GM18907 (cell line): ENCODE data around the gene TLK1.
A peak's percentile ranks its signal among the peaks of the same experiment; 100 is the strongest.
"Not testable (repeated sequence)": the region's sequence is repeated elsewhere in the genome, so short reads cannot be mapped to it uniquely, and the experiment has no call there.

Experiments used
- ATAC-seq: cut with Tn5 transposase; IDR thresholded peaks from one replicate; pipeline ENCODE4 v1.9.1; 2021; ENCODE audit warnings: mild to moderate bottlenecking, moderate library complexity; ENCODE audit not compliant: unreplicated experiment

TLK1 gene

GRCh38 chr2:171171808-171172207, 11.1 kb upstream of the TLK1 start:
- no peak for ATAC-seq

GRCh38 chr2:171169839-171170238, 9.1 kb upstream of the TLK1 start:
- no peak for ATAC-seq

GRCh38 chr2:171169333-171169732, 8.6 kb upstream of the TLK1 start:
- no peak for ATAC-seq

- ATAC-seq: no peak
Measured at GRCh38 chr2:171167352-171167997, 6.8 kb upstream of the TLK1 start.

GRCh38 chr2:171166328-171166983, 5.8 kb upstream of the TLK1 start:
- ATAC-seq: no peak

GRCh38 chr2:171165967-171166327, 5.3 kb upstream of the TLK1 start:
- no peak for ATAC-seq

GRCh38 chr2:171163261-171163660, 2.6 kb upstream of the TLK1 start:
- no peak for ATAC-seq

- ATAC-seq: not testable (repeated sequence)
Measured at GRCh38 chr2:171162522-171163197, 2.0 kb upstream of the TLK1 start.

GRCh38 chr2:171160956-171161740, 455 bp upstream of the TLK1 start:
- peak; percentile 54 for ATAC-seq

GRCh38 chr2:171159372-171160118, 1.1 kb downstream of the TLK1 start:
- ATAC-seq: peak; percentile 10

GRCh38 chr2:171158790-171159371, 1.8 kb downstream of the TLK1 start:
- ATAC-seq: no peak

GRCh38 chr2:171158036-171158789, 2.5 kb downstream of the TLK1 start:
- ATAC-seq: no peak

GRCh38 chr2:171157109-171157500, 3.6 kb downstream of the TLK1 start:
- no peak for ATAC-seq

GRCh38 chr2:171154348-171154747, 6.3 kb downstream of the TLK1 start:
- no peak for ATAC-seq

GRCh38 chr2:171150694-171151285, 9.9 kb downstream of the TLK1 start:
- ATAC-seq: no peak

- no peak for ATAC-seq
Measured at GRCh38 chr2:171149986-171150693, 10.6 kb downstream of the TLK1 start.

GRCh38 chr2:171149171-171149938, 11.3 kb downstream of the TLK1 start:
- ATAC-seq: no peak

GRCh38 chr2:171147081-171147480, 13.6 kb downstream of the TLK1 start:
- ATAC-seq: no peak
